Suprapubic skin (tissue), 3 donors: ENCODE measurements around the gene NOXO1.

Experiments used
- CTCF ChIP-seq, 2 donors: fragments of 200-600 bp in 1 of 2; fragments of 450-650 bp in 1 of 2; sonication (generic) in 1 of 2; IDR thresholded peaks; one replicate each; pipeline ENCODE4 v1.5.1; 2016 to 2019; ENCODE audit warnings: antibody characterized with exemption in 2 of 2, mild to moderate bottlenecking in 1 of 2, moderate library complexity in 1 of 2
- EP300 ChIP-seq: sonication (generic); formaldehyde crosslinking; IDR thresholded peaks from one replicate; pipeline ENCODE4 v1.6.1; 2017; ENCODE audit warnings: antibody characterized with exemption

- no peak for TF ChIP-seq CTCF (IDR thresholded peaks at IDR 0.05)
- TF ChIP-seq EP300 = no peak
These were observed 1.1 kb downstream of the NOXO1 start for GRCh38 chr16:1980030-1980769.
